IMR-90 (cell line): ENCODE measurements around the gene ZDHHC11B. TPM values are rescaled to one million over a fixed set of nuclear protein-coding genes. Genes with fewer than 3 reads are reported as not detected.
"Not testable (repeated sequence)": the region's sequence is repeated elsewhere in the genome, so short reads cannot be mapped to it uniquely, and the experiment has no call there.

Source experiments
- ATAC-seq: fragments of 200-7000 bp; cut with Tn5 transposase; 2 replicates; pipeline ENCODE4 v1.9.1; 2020; ENCODE audit warnings: low read depth, mild to moderate bottlenecking, moderate library complexity
- BruUV-seq: library from RNA; stranded (reverse); fragments of 400-500 nt; replicated peaks from 2 replicates; lab custom pipeline; 2021; lab: Mats Ljungman, UMichigan
- CTCF ChIA-PET: fragments of 300-600 bp; formaldehyde crosslinking; extraction: SDS; loops from one replicate; lab custom pipeline; 2021; ENCODE audit warnings: antibody characterized with exemption; lab: Yijun Ruan, JAX
- POLR2A ChIA-PET: fragments of 300-600 bp; sonication (Branson Sonifier 250); formaldehyde crosslinking; loops from one replicate; lab custom pipeline; 2022; ENCODE audit warnings: antibody characterized with exemption; ENCODE audit not compliant: unreplicated experiment; lab: Charles Lee
- DNase-seq: peaks from one replicate; pipeline ENCODE4 v3.0.0; 2013
- H2AFZ ChIP-seq: replicated peaks from 2 replicates; pipeline ENCODE3; 2013; ENCODE audit warnings: low read length, mild to moderate bottlenecking; ENCODE audit not compliant: poor library complexity
- H2AK5ac ChIP-seq: 2 replicates; pipeline ENCODE4 v1.6.1; 2013; ENCODE audit warnings: low read depth, low read length, inconsistent platforms
- H2AK9ac ChIP-seq: replicated peaks from 2 replicates; pipeline ENCODE3; 2013; ENCODE audit warnings: mild to moderate bottlenecking, low read depth, low read length, moderate library complexity; ENCODE audit not compliant: poor library complexity
- H2BK120ac ChIP-seq: 2 replicates; pipeline ENCODE4 v1.6.1; 2013; ENCODE audit warnings: low read depth, low read length, inconsistent platforms
- H2BK15ac ChIP-seq: 3 replicates; pipeline ENCODE4 v1.6.1; 2013; ENCODE audit warnings: low read depth, low read length, inconsistent platforms
- H2BK20ac ChIP-seq: 2 replicates; pipeline ENCODE4 v1.6.1; 2013; ENCODE audit warnings: low read depth, mild to moderate bottlenecking, inconsistent platforms, low read length, moderate library complexity
- H2BK5ac ChIP-seq: 2 replicates; pipeline ENCODE4 v1.6.1; 2013; ENCODE audit warnings: mild to moderate bottlenecking, low read depth, low read length, inconsistent platforms; ENCODE audit not compliant: poor library complexity, severe bottlenecking
- H3K14ac ChIP-seq: replicated peaks from 2 replicates; pipeline ENCODE4 v1.6.1; 2013; ENCODE audit warnings: low read depth, low read length, inconsistent platforms
- H3K18ac ChIP-seq: 2 replicates; pipeline ENCODE4 v1.6.1; 2013; ENCODE audit warnings: low read depth, low read length, control low read depth
- H3K23ac ChIP-seq: 2 replicates; pipeline ENCODE4 v1.6.1; 2013; ENCODE audit warnings: low read depth, low read length, inconsistent platforms
- H3K27ac ChIP-seq: 2 replicates; pipeline ENCODE4 v1.5.1; 2013; ENCODE audit warnings: mild to moderate bottlenecking, control low read depth, low read length; ENCODE audit not compliant: insufficient read depth
- H3K27me3 ChIP-seq: 2 replicates; pipeline ENCODE4 v1.6.1; 2013; ENCODE audit warnings: low read length; ENCODE audit not compliant: control insufficient read depth, insufficient read depth
- H3K36me3 ChIP-seq: 2 replicates; pipeline ENCODE4 v1.6.1; 2013; ENCODE audit warnings: low read length, mixed read lengths; ENCODE audit not compliant: control insufficient read depth, insufficient read depth
- H3K4ac ChIP-seq: 2 replicates; pipeline ENCODE4 v1.6.1; 2013; ENCODE audit warnings: low read depth, low read length, inconsistent platforms
- H3K4me1 ChIP-seq: 2 replicates; pipeline ENCODE4 v1.6.1; 2013; ENCODE audit warnings: low read length, mixed read lengths; ENCODE audit not compliant: control insufficient read depth, insufficient read depth
- H3K4me2 ChIP-seq: 2 replicates; pipeline ENCODE4 v1.6.1; 2013; ENCODE audit warnings: low read depth, mild to moderate bottlenecking, control low read depth, low read length, moderate library complexity
- H3K4me3 ChIP-seq: 2 replicates; pipeline ENCODE4 v1.5.1; 2013; ENCODE audit warnings: low read depth, mild to moderate bottlenecking, control low read depth, low read length, moderate library complexity; ENCODE audit not compliant: insufficient read depth
- H3K56ac ChIP-seq: 2 replicates; pipeline ENCODE4 v1.6.1; 2013; ENCODE audit warnings: low read length, inconsistent platforms; ENCODE audit not compliant: insufficient read depth; ENCODE audit errors: extremely low read depth
- H3K79me1 ChIP-seq, 2 experiments: 2 replicates each; pipeline ENCODE4 v1.6.1; 2013; ENCODE audit warnings: low read length in 2 of 2, inconsistent platforms in 1 of 2, low read depth in 1 of 2
- H3K9ac ChIP-seq: 2 replicates; pipeline ENCODE4 v1.6.1; 2013; ENCODE audit warnings: low read depth, low read length, control low read depth
- H3K9me1 ChIP-seq: 2 replicates; pipeline ENCODE4 v1.6.1; 2013; ENCODE audit warnings: low read length, inconsistent platforms; ENCODE audit not compliant: insufficient read depth
- H3K9me3 ChIP-seq: 2 replicates; pipeline ENCODE4 v1.6.1; 2013; ENCODE audit warnings: low read length; ENCODE audit not compliant: control insufficient read depth, insufficient read depth
- H4K20me1 ChIP-seq: 2 replicates; pipeline ENCODE4 v1.6.1; 2013; ENCODE audit warnings: low read length, inconsistent platforms; ENCODE audit not compliant: insufficient read depth
- H4K5ac ChIP-seq: 2 replicates; pipeline ENCODE4 v1.6.1; 2013; ENCODE audit warnings: mild to moderate bottlenecking, low read depth, low read length, control low read depth
- H4K8ac ChIP-seq, 2 experiments: 2 replicates each; pipeline ENCODE4 v1.6.1; 2013; ENCODE audit warnings: low read depth in 2 of 2, low read length in 2 of 2, control low read depth in 1 of 2, inconsistent platforms in 1 of 2
- H4K91ac ChIP-seq: 2 replicates; pipeline ENCODE4 v1.6.1; 2013; ENCODE audit warnings: low read depth, low read length, inconsistent platforms; ENCODE audit not compliant: insufficient read depth
- WGBS, 2 experiments: methylation state at CpG; one replicate each; pipeline versions ENCODE4 v1.1.5 to v1.1.7; 2013; ENCODE audit warnings: missing lambda C conversion rate in 2 of 2; ENCODE audit not compliant: insufficient read length in 1 of 2; ENCODE audit errors: extremely low coverage in 2 of 2; 5-methylcytosine and 5-hydroxymethylcytosine counted together
- dilution Hi-C: fragments of 300-500 bp; cut with HindIII; formaldehyde crosslinking; loops from one replicate; pipeline ENCODE4 v1.14.3; 2018; ENCODE audit warnings: low sequenced_read_pairs; ENCODE audit not compliant: unreplicated experiment
- in situ Hi-C: fragments of 300-500 bp; cut with MboI; formaldehyde crosslinking; loops from 3 replicates; pipeline ENCODE4 v1.14.3; 2019; ENCODE audit warnings: low sequenced_read_pairs, inconsistent platforms, mixed read lengths
- intact Hi-C: fragments of 100-400 bp; cut with micrococcal nuclease; formaldehyde crosslinking; loops from 2 replicates; pipeline ENCODE4 v1.10.0; 2022
- polyA plus RNA-seq, 3 experiments: library from polyadenylated mRNA; depleted of rRNA; stranded (reverse); fragments of >200 nt; gene quantifications; 2 replicates each; pipeline ENCODE4 v1.2.3, GENCODE V29; 2012; ENCODE audit warnings: low replicate concordance in 1 of 3
- total RNA-seq: library from RNA; depleted of rRNA; stranded (reverse); fragments of >200 nt; gene quantifications from 2 replicates; pipeline ENCODE4 v1.2.3, GENCODE V29; 2012

Gene ZDHHC11B
- total and polyA plus RNA-seq, 2 of the 4 experiments (the other 2 are of a cell fraction), result 0.12 TPM; not detected in 1

DNA sequence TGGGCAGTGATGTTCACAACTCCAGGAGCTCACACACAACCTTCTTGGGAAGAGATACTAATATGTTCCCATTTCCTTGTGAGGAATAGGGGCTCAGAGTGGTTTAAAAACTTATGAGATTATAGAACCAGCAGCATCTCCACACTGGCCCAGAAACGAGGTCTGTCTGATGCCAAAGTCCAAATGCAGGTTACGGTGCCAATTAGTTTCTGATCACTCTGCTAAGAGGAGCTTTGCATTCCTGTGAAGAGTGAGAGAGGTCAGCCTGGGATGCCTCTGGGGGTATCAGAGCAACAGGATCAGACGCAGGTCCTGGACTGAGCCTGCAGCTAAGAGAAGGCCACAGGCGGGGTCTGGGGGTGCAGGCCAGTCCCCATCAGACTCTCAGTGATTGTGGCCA, 61.2 kb downstream of the ZDHHC11B start:
- H3K27ac ChIP-seq, H3K9me3 ChIP-seq, H3K23ac ChIP-seq, in situ Hi-C loops, BruUV-seq, H2BK5ac ChIP-seq, intact Hi-C loops, H3K14ac ChIP-seq, H2BK15ac ChIP-seq, H2AK5ac ChIP-seq, H3K27me3 ChIP-seq, POLR2A ChIA-PET, H4K5ac ChIP-seq, H3K4me2 ChIP-seq, H3K79me1 ChIP-seq, H3K9ac ChIP-seq, H3K4ac ChIP-seq, H2BK20ac ChIP-seq, H4K91ac ChIP-seq, H3K36me3 ChIP-seq, H2AFZ ChIP-seq, H2AK9ac ChIP-seq, H4K8ac ChIP-seq, H3K4me3 ChIP-seq, H2BK120ac ChIP-seq, dilution Hi-C loops, DNase-seq, CTCF ChIA-PET, ATAC-seq, H3K18ac ChIP-seq, H4K20me1 ChIP-seq, H3K56ac ChIP-seq, H3K9me1 ChIP-seq, H3K4me1 ChIP-seq: not testable (repeated sequence)
- WGBS, 2 experiments, result no CpG with 5 or more reads among the region's 4 CpGs

DNA sequence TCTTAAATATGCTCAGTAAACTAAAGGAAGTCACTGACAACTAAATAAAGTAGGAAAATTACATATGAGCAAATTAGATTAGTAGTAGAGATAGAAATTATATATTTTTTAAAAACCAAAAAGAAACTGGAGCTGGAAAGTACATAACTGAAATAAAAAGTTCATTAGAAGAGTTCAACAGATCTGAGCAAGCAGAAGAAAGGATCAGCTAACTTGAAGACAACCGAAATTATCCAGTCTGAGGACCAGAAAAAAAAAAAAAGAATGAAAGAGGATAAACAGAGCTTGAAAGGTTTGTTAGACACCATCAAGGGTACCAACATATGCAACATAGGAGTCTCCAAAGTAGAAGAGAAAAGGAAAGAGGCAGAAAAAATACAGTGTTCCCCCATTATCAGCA, 65.2 kb downstream of the ZDHHC11B start:
- dilution Hi-C loops, H3K14ac ChIP-seq, in situ Hi-C loops, H2AK9ac ChIP-seq, H3K4ac ChIP-seq, ATAC-seq, BruUV-seq, H2BK120ac ChIP-seq, H2BK5ac ChIP-seq, intact Hi-C loops, H3K9me1 ChIP-seq, H3K36me3 ChIP-seq, H3K23ac ChIP-seq, H4K8ac ChIP-seq, H2AFZ ChIP-seq, H4K20me1 ChIP-seq, H3K9me3 ChIP-seq, H3K4me1 ChIP-seq, H4K91ac ChIP-seq, H4K5ac ChIP-seq, H3K4me2 ChIP-seq, H3K18ac ChIP-seq, H3K27ac ChIP-seq, H3K79me1 ChIP-seq, H3K4me3 ChIP-seq, H3K56ac ChIP-seq, H3K27me3 ChIP-seq, DNase-seq, H2AK5ac ChIP-seq, POLR2A ChIA-PET, H3K9ac ChIP-seq, CTCF ChIA-PET, H2BK20ac ChIP-seq, H2BK15ac ChIP-seq: not testable (repeated sequence)
- no CpG with 5 or more reads among the region's 1 CpG for WGBS, 2 experiments
